Type B pancreatic cell (in vitro differentiated cells): ENCODE results near the gene CCDC33. TPM values are rescaled to one million over a fixed set of nuclear protein-coding genes. Genes with fewer than 3 reads are reported as not detected.
A peak's percentile ranks its signal among the peaks of the same experiment; 100 is the strongest.

Experiments used
- DNase-seq: peaks from one replicate; pipeline ENCODE4 v3.0.0; 2021; ENCODE audit warnings: mixed read lengths; ENCODE audit not compliant: unreplicated experiment; ENCODE audit errors: extremely low spot score
- H3K27ac Mint-ChIP-seq: 2 replicates; pipeline ENCODE4 v1.8.0; 2021; ENCODE audit warnings: mild to moderate bottlenecking, mixed read lengths
- H3K27me3 Mint-ChIP-seq: 2 replicates; pipeline ENCODE4 v1.8.0; 2021; ENCODE audit warnings: mixed read lengths
- H3K36me3 Mint-ChIP-seq: 2 replicates; pipeline ENCODE4 v1.8.0; 2021; ENCODE audit warnings: mixed read lengths
- H3K4me1 Mint-ChIP-seq: one replicate; pipeline ENCODE4 v1.8.0; 2021; ENCODE audit warnings: mixed read lengths; ENCODE audit not compliant: unreplicated experiment
- H3K4me3 Mint-ChIP-seq: 2 replicates; pipeline ENCODE4 v1.8.0; 2021; ENCODE audit warnings: mild to moderate bottlenecking, mixed read lengths
- H3K9me3 Mint-ChIP-seq: 2 replicates; pipeline ENCODE4 v1.8.0; 2021; ENCODE audit warnings: mixed read lengths
- total RNA-seq: library from RNA; stranded (reverse); gene quantifications from 2 replicates; pipeline ENCODE4 v1.2.1, GENCODE V29; 2021; ENCODE audit warnings: low replicate concordance
- TF ChIP-seq, protein P1 (sequence below): fragments of 200-600 bp; sonication (generic); conservative IDR thresholded peaks from 2 replicates; pipeline ENCODE4 v1.5.0; 2021; ENCODE audit warnings: antibody characterized with exemption, mild to moderate bottlenecking

CCDC33 gene
- total RNA-seq, 1 donor from 2014 or later = 5.0 TPM

DNA sequence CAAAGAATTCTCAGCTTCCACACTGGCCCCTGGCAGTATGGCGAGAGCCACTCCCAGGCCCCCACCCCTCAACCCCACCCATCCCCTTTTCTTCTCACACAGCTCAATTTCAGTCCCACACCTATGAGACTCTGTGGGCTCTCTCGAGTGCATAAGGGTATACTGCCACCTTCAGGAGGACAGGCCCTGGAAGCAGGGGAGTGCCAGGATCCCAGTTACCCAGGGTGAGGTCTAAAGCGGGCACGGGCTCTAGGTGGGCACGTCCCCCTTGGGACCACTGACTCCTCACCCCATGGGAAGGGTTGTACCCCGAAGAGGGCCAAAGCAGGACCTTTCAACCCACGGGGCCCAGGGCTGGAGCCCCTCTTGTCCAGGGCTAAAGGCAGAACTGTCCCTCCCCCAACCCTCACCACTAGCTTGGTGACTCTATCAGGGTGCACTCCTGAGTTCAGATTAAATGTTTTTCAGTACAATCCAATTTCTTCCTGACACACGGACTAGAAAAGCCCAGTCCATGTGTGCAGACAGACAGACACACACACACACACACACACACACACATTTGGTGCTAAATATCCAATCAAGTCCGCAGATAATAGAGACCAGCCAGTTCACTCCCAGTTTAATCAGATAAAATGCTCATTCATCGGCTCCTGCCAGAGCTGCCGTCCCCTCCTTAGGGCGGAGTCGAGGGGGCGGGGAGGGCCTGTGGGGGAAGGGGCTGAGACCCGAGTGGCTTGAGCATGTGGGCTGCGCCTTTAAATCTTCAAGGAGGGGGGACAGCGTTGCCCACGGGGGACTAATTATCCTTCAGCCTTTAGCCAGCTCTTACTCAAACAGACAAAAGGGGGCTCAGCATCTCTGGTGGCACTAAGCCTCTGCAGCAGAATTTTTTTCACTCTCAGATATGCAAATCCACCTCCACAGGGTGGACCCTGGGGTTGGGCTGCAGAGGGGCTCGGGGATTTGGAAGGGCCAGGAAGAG lies 72.0 kb downstream of the CCDC33 start:
- no peak overlapping the region for H3K27ac Mint-ChIP-seq
- TF ChIP-seq, protein P1, sequence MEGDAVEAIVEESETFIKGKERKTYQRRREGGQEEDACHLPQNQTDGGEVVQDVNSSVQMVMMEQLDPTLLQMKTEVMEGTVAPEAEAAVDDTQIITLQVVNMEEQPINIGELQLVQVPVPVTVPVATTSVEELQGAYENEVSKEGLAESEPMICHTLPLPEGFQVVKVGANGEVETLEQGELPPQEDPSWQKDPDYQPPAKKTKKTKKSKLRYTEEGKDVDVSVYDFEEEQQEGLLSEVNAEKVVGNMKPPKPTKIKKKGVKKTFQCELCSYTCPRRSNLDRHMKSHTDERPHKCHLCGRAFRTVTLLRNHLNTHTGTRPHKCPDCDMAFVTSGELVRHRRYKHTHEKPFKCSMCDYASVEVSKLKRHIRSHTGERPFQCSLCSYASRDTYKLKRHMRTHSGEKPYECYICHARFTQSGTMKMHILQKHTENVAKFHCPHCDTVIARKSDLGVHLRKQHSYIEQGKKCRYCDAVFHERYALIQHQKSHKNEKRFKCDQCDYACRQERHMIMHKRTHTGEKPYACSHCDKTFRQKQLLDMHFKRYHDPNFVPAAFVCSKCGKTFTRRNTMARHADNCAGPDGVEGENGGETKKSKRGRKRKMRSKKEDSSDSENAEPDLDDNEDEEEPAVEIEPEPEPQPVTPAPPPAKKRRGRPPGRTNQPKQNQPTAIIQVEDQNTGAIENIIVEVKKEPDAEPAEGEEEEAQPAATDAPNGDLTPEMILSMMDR = peak; percentile 78
- peak overlapping the region; percentile 46 for H3K4me3 Mint-ChIP-seq
- H3K36me3 Mint-ChIP-seq = no peaks in the 10 kb centered on the region
- H3K27me3 Mint-ChIP-seq = peaks cover 46% of the 10 kb centered on the region
- DNase-seq = no peak
- H3K4me1 Mint-ChIP-seq = peaks cover 76% of the 10 kb centered on the region
- no peaks in the 10 kb centered on the region for H3K9me3 Mint-ChIP-seq

DNA sequence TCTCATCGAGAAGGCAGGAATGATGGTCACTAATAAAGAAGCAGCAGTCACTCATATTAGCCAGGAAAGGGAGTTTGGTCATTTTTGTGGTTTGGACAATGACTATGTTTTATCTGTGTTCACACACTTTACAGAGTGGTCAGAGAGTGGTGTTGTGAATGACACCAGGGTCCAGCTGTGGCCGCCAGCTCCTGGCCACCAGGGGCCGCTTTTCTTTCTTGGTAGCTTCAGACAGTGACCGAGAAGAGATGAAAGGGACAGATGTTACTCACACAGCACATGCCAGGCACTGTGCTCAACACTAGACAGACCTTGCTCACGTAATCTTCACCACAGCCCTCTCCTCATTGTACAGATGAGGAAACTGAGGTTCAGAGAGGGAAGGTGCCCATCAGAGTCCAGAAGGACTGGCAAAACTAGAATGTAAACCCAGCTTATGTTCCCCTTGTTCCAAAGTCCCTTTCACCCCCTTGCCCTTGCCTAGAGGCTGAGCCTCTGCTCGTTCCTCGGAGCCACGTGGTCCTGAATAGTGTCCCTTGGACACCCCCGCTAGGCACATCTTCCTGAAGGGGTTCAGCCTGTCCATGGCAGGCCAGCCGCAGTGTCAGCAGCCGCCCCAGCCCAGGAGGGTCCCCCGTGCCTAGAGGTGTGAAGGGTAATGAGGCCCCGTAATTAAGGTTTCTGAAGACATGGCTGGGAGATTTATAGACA lies 75.8 kb downstream of the CCDC33 start:
- Mint-ChIP-seq H3K4me3 (no peak overlapping the region), H3K4me1 (peaks cover 47% of the 10 kb centered on the region), H3K27ac (peak overlapping the region; percentile 22), H3K36me3 (no peaks in the 10 kb centered on the region), H3K27me3 (peaks cover 20% of the 10 kb centered on the region), H3K9me3 (no peaks in the 10 kb centered on the region)
- TF ChIP-seq, protein P1 = peak; percentile 76
- no peak for DNase-seq

DNA sequence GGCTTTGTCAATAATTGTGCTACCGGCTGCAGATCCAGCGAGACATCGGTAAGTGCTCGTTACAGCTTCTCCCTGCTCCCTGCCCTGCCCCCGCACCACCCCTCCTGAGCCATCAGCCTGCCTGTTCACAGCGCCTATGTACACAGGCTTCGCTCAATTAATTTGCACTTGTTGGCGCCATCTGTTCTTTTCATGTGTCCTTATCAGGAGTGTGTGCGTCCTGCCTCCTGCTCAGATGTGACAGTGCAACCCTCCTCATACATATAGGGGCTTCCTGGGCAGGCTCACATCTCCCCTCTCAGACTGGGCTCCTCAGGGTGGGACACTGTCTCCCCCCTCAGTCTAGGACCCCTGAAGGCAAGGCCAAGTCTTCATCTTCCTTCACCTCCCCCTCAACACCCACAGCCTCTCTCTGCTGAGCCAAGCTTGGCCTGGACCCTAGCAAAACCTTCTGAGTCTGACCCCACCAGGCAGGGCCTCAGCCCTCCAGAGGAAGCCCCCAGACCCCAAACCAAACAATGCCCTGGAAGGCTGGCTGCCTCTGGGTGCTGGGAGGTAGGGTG lies 76.4 kb downstream of the CCDC33 start:
- Mint-ChIP-seq H3K4me3 (no peak overlapping the region), H3K27ac (peak overlapping the region; percentile 18), H3K36me3 (no peaks in the 10 kb centered on the region), H3K27me3 (peaks cover 20% of the 10 kb centered on the region), H3K4me1 (peaks cover 47% of the 10 kb centered on the region), H3K9me3 (no peaks in the 10 kb centered on the region)
- no peak for DNase-seq
- TF ChIP-seq, protein P1 = no peak

DNA sequence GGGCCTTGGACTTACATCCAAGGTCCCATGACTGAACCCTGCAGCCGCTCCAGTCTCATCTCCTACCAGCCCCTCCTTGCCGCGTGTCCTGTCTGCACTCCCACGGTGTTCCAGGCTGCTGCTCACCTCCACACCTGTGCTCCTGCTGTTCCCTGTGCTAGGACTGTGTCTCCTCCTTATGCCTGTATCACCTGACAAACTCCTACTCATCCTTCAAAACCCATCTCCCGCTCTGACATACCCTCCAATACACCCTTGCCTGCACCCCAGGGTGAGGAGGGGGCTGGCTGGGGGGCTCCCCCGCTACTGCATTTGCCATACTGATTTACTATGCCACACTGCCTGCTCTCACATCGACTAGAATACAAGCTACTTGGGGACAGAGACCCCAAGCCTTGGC lies 77.8 kb downstream of the CCDC33 start:
- TF ChIP-seq, protein P1 = no peak
- no peaks in the 10 kb centered on the region for H3K36me3 Mint-ChIP-seq
- peaks cover 16% of the 10 kb centered on the region for H3K27me3 Mint-ChIP-seq
- no peak overlapping the region for H3K27ac Mint-ChIP-seq
- DNase-seq = no peak
- H3K9me3 Mint-ChIP-seq = no peaks in the 10 kb centered on the region
- no peak overlapping the region for H3K4me3 Mint-ChIP-seq
- H3K4me1 Mint-ChIP-seq = peaks cover 38% of the 10 kb centered on the region

DNA sequence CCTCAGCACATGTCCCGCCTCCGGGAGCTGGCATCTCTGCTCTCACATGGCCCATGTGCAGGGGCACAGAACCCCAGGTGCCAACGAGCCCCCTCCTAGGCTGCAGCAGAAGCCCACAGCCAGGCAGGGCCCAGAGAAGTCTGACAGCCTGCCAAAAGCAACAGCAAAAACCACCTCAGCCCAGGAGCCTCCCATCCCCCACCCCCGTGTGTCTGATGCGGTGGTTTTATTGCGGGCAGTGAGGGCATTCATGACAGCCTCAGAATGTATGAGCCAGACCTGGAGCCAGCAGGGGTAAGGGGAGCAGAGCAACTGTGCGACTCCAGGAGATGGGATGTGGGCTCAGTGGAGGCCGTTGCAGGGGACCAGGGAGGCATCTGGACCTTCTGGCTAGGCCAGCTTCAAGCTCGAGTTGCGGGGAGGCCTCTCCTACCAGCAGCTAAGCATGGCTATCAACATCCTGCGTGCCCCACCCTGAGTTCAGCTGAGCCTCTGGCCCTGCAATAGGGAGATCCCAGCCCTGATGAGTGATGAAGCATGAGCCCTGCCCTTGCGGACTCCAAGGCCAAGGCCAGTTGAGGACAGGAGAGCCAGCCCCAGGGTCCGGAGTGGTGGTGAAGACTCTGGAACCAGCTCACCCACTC lies 78.8 kb downstream of the CCDC33 start:
- Mint-ChIP-seq H3K27ac (no peak overlapping the region), H3K9me3 (no peaks in the 10 kb centered on the region), H3K4me1 (peaks cover 36% of the 10 kb centered on the region), H3K27me3 (peaks cover 9% of the 10 kb centered on the region), H3K36me3 (no peaks in the 10 kb centered on the region), H3K4me3 (no peak overlapping the region)
- DNase-seq = no peak
- TF ChIP-seq, protein P1 = no peak
